GM12865 (cell line): ENCODE data around the gene TMEM98.
"Not testable (repeated sequence)": the region's sequence is repeated elsewhere in the genome, so short reads cannot be mapped to it uniquely, and the experiment has no call there.

Experiments
- DNase-seq: peaks from one replicate; pipeline ENCODE4 v3.0.0; 2010; ENCODE audit warnings: low read depth
- H3K4me3 ChIP-seq: 2 replicates; pipeline ENCODE4 v1.5.1; 2011; ENCODE audit warnings: mild to moderate bottlenecking, low read depth, low read length, control low read depth
- TF ChIP-seq, protein P1 (sequence below): IDR thresholded peaks from 2 replicates; pipeline ENCODE4 v1.5.1; 2011; ENCODE audit warnings: low read length, control low read depth, low read depth, inconsistent platforms; ENCODE audit not compliant: insufficient read depth; ENCODE audit errors: missing control alignments

TMEM98 gene

DNA sequence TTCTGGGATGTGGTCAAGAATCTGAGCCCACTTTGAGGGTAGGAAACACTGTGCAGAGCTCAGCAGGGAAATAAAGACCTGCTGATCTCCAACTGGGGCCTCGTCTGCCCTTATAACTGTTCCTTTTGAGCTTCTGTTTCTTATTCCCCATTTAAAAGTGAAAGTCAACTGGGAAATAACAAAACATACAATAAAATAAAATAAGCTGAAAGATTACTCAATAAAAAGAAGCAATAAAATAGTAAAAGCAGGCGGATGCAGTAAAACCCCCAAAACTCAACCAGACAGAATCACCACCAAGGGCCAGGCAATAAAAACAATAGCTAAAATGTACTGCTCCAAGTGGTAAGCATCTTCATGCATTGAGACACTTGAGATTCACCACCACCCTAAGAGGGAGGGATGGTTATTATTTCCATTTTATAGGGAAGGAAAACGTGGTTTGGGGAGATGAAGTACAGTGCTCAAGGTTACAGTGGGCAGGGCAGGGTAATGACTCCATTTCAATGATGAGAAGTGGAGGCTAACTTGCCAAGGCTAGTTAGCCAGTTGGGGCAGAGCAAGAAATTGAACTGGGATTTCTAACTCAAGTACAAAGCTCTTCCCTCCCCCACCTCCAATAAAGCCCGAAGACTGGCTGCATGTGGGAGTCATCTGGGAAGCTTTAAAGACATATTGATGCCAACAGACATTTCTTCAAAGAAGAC lies 57.2 kb downstream of the TMEM98 start:
- H3K4me3 ChIP-seq: no peak overlapping the region
- no peak for DNase-seq
- TF ChIP-seq, protein P1, sequence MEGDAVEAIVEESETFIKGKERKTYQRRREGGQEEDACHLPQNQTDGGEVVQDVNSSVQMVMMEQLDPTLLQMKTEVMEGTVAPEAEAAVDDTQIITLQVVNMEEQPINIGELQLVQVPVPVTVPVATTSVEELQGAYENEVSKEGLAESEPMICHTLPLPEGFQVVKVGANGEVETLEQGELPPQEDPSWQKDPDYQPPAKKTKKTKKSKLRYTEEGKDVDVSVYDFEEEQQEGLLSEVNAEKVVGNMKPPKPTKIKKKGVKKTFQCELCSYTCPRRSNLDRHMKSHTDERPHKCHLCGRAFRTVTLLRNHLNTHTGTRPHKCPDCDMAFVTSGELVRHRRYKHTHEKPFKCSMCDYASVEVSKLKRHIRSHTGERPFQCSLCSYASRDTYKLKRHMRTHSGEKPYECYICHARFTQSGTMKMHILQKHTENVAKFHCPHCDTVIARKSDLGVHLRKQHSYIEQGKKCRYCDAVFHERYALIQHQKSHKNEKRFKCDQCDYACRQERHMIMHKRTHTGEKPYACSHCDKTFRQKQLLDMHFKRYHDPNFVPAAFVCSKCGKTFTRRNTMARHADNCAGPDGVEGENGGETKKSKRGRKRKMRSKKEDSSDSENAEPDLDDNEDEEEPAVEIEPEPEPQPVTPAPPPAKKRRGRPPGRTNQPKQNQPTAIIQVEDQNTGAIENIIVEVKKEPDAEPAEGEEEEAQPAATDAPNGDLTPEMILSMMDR: no peak

- H3K4me3 ChIP-seq, DNase-seq: not testable (repeated sequence)
Measured at GRCh38 chr17:32987453-32987805, 59.5 kb downstream of the TMEM98 start.

DNA sequence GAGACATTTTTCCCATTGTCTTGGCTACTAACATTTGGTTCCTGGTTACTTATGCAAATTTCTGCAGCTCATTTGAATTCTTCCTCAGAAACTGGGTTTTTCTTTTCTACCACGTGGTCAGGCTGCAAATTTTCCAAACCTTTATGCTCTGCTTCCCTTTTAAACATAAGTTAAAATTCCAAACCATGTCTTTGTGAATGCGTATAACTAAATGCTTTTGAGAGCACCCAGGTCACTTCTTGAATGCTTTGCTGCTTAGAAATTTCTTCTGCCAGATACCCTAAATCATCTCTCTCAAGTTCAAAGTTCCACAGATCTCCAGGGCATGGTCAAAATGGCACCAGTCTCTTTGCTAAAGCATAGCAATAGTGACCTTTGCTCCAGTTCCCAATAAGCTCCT lies 59.9 kb downstream of the TMEM98 start:
- not testable (repeated sequence) for H3K4me3 ChIP-seq

GRCh38 chr17:32988481-32989101 lies 60.6 kb downstream of the TMEM98 start:
- TF ChIP-seq, protein P1: no peak
- DNase-seq: no peak
- H3K4me3 ChIP-seq: no peak overlapping the region

More for the DNA sequence above, 59.9 kb downstream of the TMEM98 start:
- DNase-seq: not testable (repeated sequence)

- H3K4me3 ChIP-seq: no peak overlapping the region
- no peak for DNase-seq
- TF ChIP-seq, protein P1: no peak
Measured at GRCh38 chr17:32992321-32993033, 64.5 kb downstream of the TMEM98 start.

DNA sequence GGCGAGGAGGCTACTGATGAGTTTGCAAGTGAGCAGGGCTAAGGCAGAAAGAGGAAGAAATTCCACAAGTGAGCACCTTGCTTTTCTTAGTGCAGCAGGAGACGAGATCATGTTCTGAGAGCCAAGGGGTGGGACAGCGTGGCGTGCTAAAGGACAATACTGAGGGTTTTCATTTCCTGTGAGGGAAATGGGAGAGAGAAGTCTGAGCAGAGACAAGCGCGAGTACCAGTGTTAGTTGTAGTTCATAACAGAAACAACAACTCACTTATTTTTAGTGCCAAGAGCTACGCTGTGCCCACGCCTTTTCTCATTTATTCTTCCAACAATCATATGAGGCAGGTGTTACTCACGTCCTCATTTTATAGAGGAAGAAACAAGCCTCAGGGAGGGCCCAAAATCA lies 66.0 kb downstream of the TMEM98 start:
- TF ChIP-seq, protein P1: no peak
- H3K4me3 ChIP-seq: no peak overlapping the region
- DNase-seq: peak; percentile 58
